HFFc6 (cell line): ENCODE data around the gene ADIPOR1. TPM values are rescaled to one million over a fixed set of nuclear protein-coding genes. Genes with fewer than 3 reads are reported as not detected.
"Not testable (repeated sequence)": the region's sequence is repeated elsewhere in the genome, so short reads cannot be mapped to it uniquely, and the experiment has no call there.

Experiments
- DNase-seq: peaks from one replicate; pipeline ENCODE4 v3.0.0-alpha.2; 2018
- H3K27ac Mint-ChIP-seq: 2 replicates; pipeline ENCODE4 v1.8.0; 2020; ENCODE audit warnings: mild to moderate bottlenecking, mixed read lengths
- H3K27me3 Mint-ChIP-seq: 2 replicates; pipeline ENCODE4 v1.8.0; 2021; ENCODE audit warnings: mild to moderate bottlenecking, moderate library complexity, mixed read lengths; ENCODE audit not compliant: insufficient read depth
- H3K36me3 Mint-ChIP-seq: 2 replicates; pipeline ENCODE4 v1.8.0; 2021; ENCODE audit warnings: low read depth, mixed read lengths
- H3K4me1 Mint-ChIP-seq: 2 replicates; pipeline ENCODE4 v1.8.0; 2020; ENCODE audit warnings: low read depth, mixed read lengths
- H3K4me3 Mint-ChIP-seq: 2 replicates; pipeline ENCODE4 v1.8.0; 2020; ENCODE audit warnings: mild to moderate bottlenecking, moderate library complexity, mixed read lengths
- H3K9me3 Mint-ChIP-seq: 2 replicates; pipeline ENCODE4 v1.8.0; 2020; ENCODE audit warnings: mild to moderate bottlenecking, mixed read lengths
- total RNA-seq, 6 experiments: library from RNA; stranded (reverse); fragmentation: NEBNext Ultra II Directional; extraction: Animal tissue kit (Norgen Biotek cat#: 25700); gene quantifications; 2 replicates in 1 of 6; 3 replicates in 5 of 6; pipeline ENCODE4 v1.2.3, GENCODE V29; 2021
- TF ChIP-seq, protein P1 (sequence below): fragments of 200-600 bp; sonication (generic); IDR thresholded peaks from 2 replicates; pipeline ENCODE4 v1.5.0; 2021; ENCODE audit warnings: antibody characterized with exemption, mild to moderate bottlenecking

ADIPOR1 gene
- total RNA-seq, 6 experiments from 2014 or later, result 90.5 to 123 (median 103) TPM

GRCh38 chr1:202987922-202988583 is 29.9 kb upstream of the ADIPOR1 start:
- TF ChIP-seq, protein P1, sequence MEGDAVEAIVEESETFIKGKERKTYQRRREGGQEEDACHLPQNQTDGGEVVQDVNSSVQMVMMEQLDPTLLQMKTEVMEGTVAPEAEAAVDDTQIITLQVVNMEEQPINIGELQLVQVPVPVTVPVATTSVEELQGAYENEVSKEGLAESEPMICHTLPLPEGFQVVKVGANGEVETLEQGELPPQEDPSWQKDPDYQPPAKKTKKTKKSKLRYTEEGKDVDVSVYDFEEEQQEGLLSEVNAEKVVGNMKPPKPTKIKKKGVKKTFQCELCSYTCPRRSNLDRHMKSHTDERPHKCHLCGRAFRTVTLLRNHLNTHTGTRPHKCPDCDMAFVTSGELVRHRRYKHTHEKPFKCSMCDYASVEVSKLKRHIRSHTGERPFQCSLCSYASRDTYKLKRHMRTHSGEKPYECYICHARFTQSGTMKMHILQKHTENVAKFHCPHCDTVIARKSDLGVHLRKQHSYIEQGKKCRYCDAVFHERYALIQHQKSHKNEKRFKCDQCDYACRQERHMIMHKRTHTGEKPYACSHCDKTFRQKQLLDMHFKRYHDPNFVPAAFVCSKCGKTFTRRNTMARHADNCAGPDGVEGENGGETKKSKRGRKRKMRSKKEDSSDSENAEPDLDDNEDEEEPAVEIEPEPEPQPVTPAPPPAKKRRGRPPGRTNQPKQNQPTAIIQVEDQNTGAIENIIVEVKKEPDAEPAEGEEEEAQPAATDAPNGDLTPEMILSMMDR, result no peak
- DNase-seq, result no peak
- Mint-ChIP-seq H3K36me3 (no peaks in the 10 kb centered on the region), H3K27me3 (peaks cover 51% of the 10 kb centered on the region), H3K27ac (no peak overlapping the region), H3K9me3 (no peaks in the 10 kb centered on the region), H3K4me1 (no peaks in the 10 kb centered on the region), H3K4me3 (no peak overlapping the region)

GRCh38 chr1:202987255-202987654 is 29.1 kb upstream of the ADIPOR1 start:
- no peaks in the 10 kb centered on the region for H3K36me3 Mint-ChIP-seq
- no peak overlapping the region for H3K4me3 Mint-ChIP-seq
- H3K27ac Mint-ChIP-seq, result no peak overlapping the region
- peaks cover 45% of the 10 kb centered on the region for H3K27me3 Mint-ChIP-seq
- no peaks in the 10 kb centered on the region for H3K9me3 Mint-ChIP-seq
- TF ChIP-seq, protein P1, result no peak
- H3K4me1 Mint-ChIP-seq, result no peaks in the 10 kb centered on the region
- DNase-seq, result no peak

- H3K4me1 Mint-ChIP-seq, H3K9me3 Mint-ChIP-seq, DNase-seq, H3K36me3 Mint-ChIP-seq, H3K27ac Mint-ChIP-seq, H3K4me3 Mint-ChIP-seq: not testable (repeated sequence)
- peaks cover 45% of the 10 kb centered on the region for H3K27me3 Mint-ChIP-seq
These were observed 28.0 kb upstream of the ADIPOR1 start for GRCh38 chr1:202986120-202986519.

GRCh38 chr1:202982715-202983430 is 24.8 kb upstream of the ADIPOR1 start:
- peaks cover 51% of the 10 kb centered on the region for H3K27me3 Mint-ChIP-seq
- TF ChIP-seq, protein P1, result no peak

GRCh38 chr1:202981939-202982338 is 23.8 kb upstream of the ADIPOR1 start:
- Mint-ChIP-seq H3K9me3 (no peaks in the 10 kb centered on the region), H3K27me3 (peaks cover 52% of the 10 kb centered on the region), H3K36me3 (no peaks in the 10 kb centered on the region), H3K4me3 (no peak overlapping the region), H3K27ac (no peak overlapping the region), H3K4me1 (no peaks in the 10 kb centered on the region)
- TF ChIP-seq, protein P1, result no peak
- no peak for DNase-seq

More at GRCh38 chr1:202982715-202983430, 24.8 kb upstream of the ADIPOR1 start:
- no peaks in the 10 kb centered on the region for H3K36me3 Mint-ChIP-seq
- no peak overlapping the region for H3K27ac Mint-ChIP-seq
- DNase-seq, result no peak
- H3K4me3 Mint-ChIP-seq, result no peak overlapping the region
- H3K9me3 Mint-ChIP-seq, result no peaks in the 10 kb centered on the region
- no peaks in the 10 kb centered on the region for H3K4me1 Mint-ChIP-seq

DNA sequence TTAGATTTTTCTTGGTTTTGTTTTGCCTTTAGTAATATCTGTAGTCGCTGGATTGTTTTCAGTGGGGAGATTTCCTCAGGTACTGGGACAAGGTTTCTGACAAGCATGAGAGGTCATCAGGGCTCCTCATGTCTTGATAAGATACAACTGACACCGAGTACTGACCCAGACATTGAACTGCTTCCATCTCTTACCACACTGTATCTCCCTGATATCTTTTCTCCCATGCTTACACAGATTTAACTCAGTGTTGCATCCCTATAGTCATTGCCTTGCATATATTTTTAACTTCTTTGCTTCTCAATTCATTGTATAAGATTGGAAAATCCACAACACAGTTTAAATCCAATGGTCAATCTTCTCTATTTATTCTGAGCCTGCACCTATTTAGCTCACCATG is 21.3 kb upstream of the ADIPOR1 start:
- Mint-ChIP-seq H3K4me1 (no peaks in the 10 kb centered on the region), H3K27ac (no peak overlapping the region), H3K9me3 (no peaks in the 10 kb centered on the region), H3K36me3 (no peaks in the 10 kb centered on the region), H3K27me3 (peaks cover 39% of the 10 kb centered on the region), H3K4me3 (no peak overlapping the region)
- TF ChIP-seq, protein P1, result no peak
- DNase-seq, result no peak
